Muscle layer of colon (tissue), 2 donors: ENCODE data around the gene RBMS1.

Experiments
- H3K27ac ChIP-seq: one replicate; pipeline ENCODE4 v1.7.0; 2013; ENCODE audit warnings: low read depth, mild to moderate bottlenecking, low read length, moderate library complexity
- H3K27me3 ChIP-seq, 2 donors: one replicate each; pipeline ENCODE4 v1.7.0; 2013; ENCODE audit warnings: low read length in 2 of 2, mild to moderate bottlenecking in 2 of 2; ENCODE audit not compliant: insufficient read depth in 2 of 2, control insufficient read depth in 1 of 2
- H3K36me3 ChIP-seq: one replicate; pipeline ENCODE4 v1.7.0; 2013; ENCODE audit warnings: mild to moderate bottlenecking, low read length; ENCODE audit not compliant: insufficient read depth
- H3K4me1 ChIP-seq: one replicate; pipeline ENCODE4 v1.7.0; 2013; ENCODE audit warnings: mild to moderate bottlenecking, low read length; ENCODE audit not compliant: insufficient read depth
- H3K4me3 ChIP-seq, 2 donors: one replicate each; pipeline ENCODE4 v1.7.0; 2013; ENCODE audit warnings: low read length in 2 of 2, low read depth in 1 of 2, mild to moderate bottlenecking in 1 of 2, moderate library complexity in 1 of 2
- H3K9ac ChIP-seq: one replicate; pipeline ENCODE4 v1.7.0; 2013; ENCODE audit warnings: low read length
- H3K9me3 ChIP-seq: one replicate; pipeline ENCODE4 v1.7.0; 2013; ENCODE audit warnings: mild to moderate bottlenecking, low read length
- donor health status: abdominal sarcoma.
- donor health status: Adenocarcinoma of cecum.

The RBMS1 gene

GRCh38 chr2:160303527-160303926 lies 190.1 kb downstream of the RBMS1 start:
- H3K9ac ChIP-seq = no peak overlapping the region
- H3K4me1 ChIP-seq = peaks cover 22% of the 10 kb centered on the region
- H3K9me3 ChIP-seq = no peaks in the 10 kb centered on the region
- no peaks in the 10 kb centered on the region for H3K27me3 ChIP-seq
- H3K36me3 ChIP-seq = peaks cover 19% of the 10 kb centered on the region
- no peak overlapping the region for H3K27ac ChIP-seq
- H3K4me3 ChIP-seq = no peak overlapping the region

- Histone ChIP-seq H3K36me3 (peaks cover 24% of the 10 kb centered on the region), H3K4me3 (no peak overlapping the region)
These were observed 190.5 kb downstream of the RBMS1 start for GRCh38 chr2:160303076-160303475.

GRCh38 chr2:160301420-160301819 lies 192.2 kb downstream of the RBMS1 start:
- H3K36me3 ChIP-seq = peaks cover 37% of the 10 kb centered on the region
- H3K27ac ChIP-seq = no peak overlapping the region
- H3K4me1 ChIP-seq = peaks cover 15% of the 10 kb centered on the region
- H3K27me3 ChIP-seq = no peaks in the 10 kb centered on the region
- no peak overlapping the region for H3K4me3 ChIP-seq
- no peak overlapping the region for H3K9ac ChIP-seq
- H3K9me3 ChIP-seq = no peaks in the 10 kb centered on the region

More at GRCh38 chr2:160303076-160303475, 190.5 kb downstream of the RBMS1 start:
- Histone ChIP-seq H3K9me3 (no peaks in the 10 kb centered on the region), H3K9ac (no peak overlapping the region), H3K4me1 (peaks cover 22% of the 10 kb centered on the region), H3K27me3 (no peaks in the 10 kb centered on the region), H3K27ac (no peak overlapping the region)

GRCh38 chr2:160300203-160300602 lies 193.4 kb downstream of the RBMS1 start:
- Histone ChIP-seq H3K9ac (no peak overlapping the region), H3K36me3 (peaks cover 37% of the 10 kb centered on the region), H3K27ac (no peak overlapping the region), H3K9me3 (no peaks in the 10 kb centered on the region), H3K4me3 (no peak overlapping the region), H3K4me1 (peaks cover 23% of the 10 kb centered on the region), H3K27me3 (no peaks in the 10 kb centered on the region)

GRCh38 chr2:160299540-160299939 lies 194.1 kb downstream of the RBMS1 start:
- Histone ChIP-seq H3K4me3 (no peak overlapping the region), H3K27me3 (no peaks in the 10 kb centered on the region), H3K9ac (no peak overlapping the region), H3K27ac (no peak overlapping the region), H3K36me3 (peaks cover 37% of the 10 kb centered on the region), H3K9me3 (no peaks in the 10 kb centered on the region), H3K4me1 (peaks cover 28% of the 10 kb centered on the region)

- Histone ChIP-seq H3K4me1 (peaks cover 31% of the 10 kb centered on the region), H3K4me3 (no peak overlapping the region), H3K27ac (no peak overlapping the region), H3K36me3 (peaks cover 37% of the 10 kb centered on the region), H3K9ac (no peak overlapping the region), H3K27me3 (no peaks in the 10 kb centered on the region), H3K9me3 (no peaks in the 10 kb centered on the region)
These were observed 194.6 kb downstream of the RBMS1 start for GRCh38 chr2:160298960-160299359.

- Histone ChIP-seq H3K36me3 (peaks cover 37% of the 10 kb centered on the region), H3K9ac (no peak overlapping the region), H3K27me3 (no peaks in the 10 kb centered on the region), H3K4me3 (no peak overlapping the region), H3K9me3 (no peaks in the 10 kb centered on the region), H3K27ac (no peak overlapping the region), H3K4me1 (peaks cover 52% of the 10 kb centered on the region)
These were observed 197.9 kb downstream of the RBMS1 start for GRCh38 chr2:160295519-160296207.

- peaks cover 55% of the 10 kb centered on the region for H3K4me1 ChIP-seq
- H3K9me3 ChIP-seq = no peaks in the 10 kb centered on the region
- H3K36me3 ChIP-seq = peaks cover 31% of the 10 kb centered on the region
- no peak overlapping the region for H3K9ac ChIP-seq
- H3K27me3 ChIP-seq = no peaks in the 10 kb centered on the region
- H3K27ac ChIP-seq = no peak overlapping the region
- H3K4me3 ChIP-seq = no peak overlapping the region
These were observed 198.7 kb downstream of the RBMS1 start for GRCh38 chr2:160294889-160295288.

GRCh38 chr2:160294339-160294803 lies 199.2 kb downstream of the RBMS1 start:
- no peak overlapping the region for H3K9ac ChIP-seq
- H3K27ac ChIP-seq = peak overlapping the region; percentile 37

GRCh38 chr2:160293391-160294091 lies 200.1 kb downstream of the RBMS1 start:
- H3K9me3 ChIP-seq = no peaks in the 10 kb centered on the region
- H3K4me3 ChIP-seq = no peak overlapping the region
- H3K27me3 ChIP-seq = no peaks in the 10 kb centered on the region
- no peak overlapping the region for H3K27ac ChIP-seq
- H3K9ac ChIP-seq = no peak overlapping the region
- peaks cover 61% of the 10 kb centered on the region for H3K4me1 ChIP-seq
- H3K36me3 ChIP-seq = peaks cover 18% of the 10 kb centered on the region

More at GRCh38 chr2:160294339-160294803, 199.2 kb downstream of the RBMS1 start:
- Histone ChIP-seq H3K27me3 (no peaks in the 10 kb centered on the region), H3K9me3 (no peaks in the 10 kb centered on the region), H3K36me3 (peaks cover 26% of the 10 kb centered on the region), H3K4me3 (no peak overlapping the region), H3K4me1 (peaks cover 55% of the 10 kb centered on the region)

- Histone ChIP-seq H3K36me3 (peaks cover 6% of the 10 kb centered on the region), H3K4me3 (no peak overlapping the region), H3K9me3 (no peaks in the 10 kb centered on the region), H3K4me1 (peaks cover 65% of the 10 kb centered on the region), H3K27ac (no peak overlapping the region), H3K9ac (no peak overlapping the region), H3K27me3 (no peaks in the 10 kb centered on the region)
These were observed 201.4 kb downstream of the RBMS1 start for GRCh38 chr2:160292225-160292624.
